GM12801 (cell line): Measurements from ENCODE around the gene AUTS2.

Source experiments
- CTCF ChIP-seq: IDR thresholded peaks from one replicate; pipeline ENCODE4 v1.5.1; 2011; ENCODE audit warnings: control low read depth; ENCODE audit not compliant: insufficient read length; ENCODE audit errors: extremely low read depth

Gene AUTS2

GRCh38 chr7:70706698-70707097 is 1108.4 kb downstream of the AUTS2 start:
- TF ChIP-seq CTCF: no peak

GRCh38 chr7:70707823-70708243 is 1109.6 kb downstream of the AUTS2 start:
- no peak for TF ChIP-seq CTCF

- TF ChIP-seq CTCF: no peak
Observed at GRCh38 chr7:70710011-70710480, 1111.8 kb downstream of the AUTS2 start.

GRCh38 chr7:70710651-70711050 is 1112.4 kb downstream of the AUTS2 start:
- TF ChIP-seq CTCF: no peak

- no peak for TF ChIP-seq CTCF
Observed at GRCh38 chr7:70711452-70711851, 1113.2 kb downstream of the AUTS2 start.

GRCh38 chr7:70712942-70713341 is 1114.7 kb downstream of the AUTS2 start:
- TF ChIP-seq CTCF: no peak

- TF ChIP-seq CTCF: no peak
Observed at GRCh38 chr7:70714506-70715038, 1116.3 kb downstream of the AUTS2 start.
